Measurements from ENCODE around the gene TET2.

Gene TET2

DNA sequence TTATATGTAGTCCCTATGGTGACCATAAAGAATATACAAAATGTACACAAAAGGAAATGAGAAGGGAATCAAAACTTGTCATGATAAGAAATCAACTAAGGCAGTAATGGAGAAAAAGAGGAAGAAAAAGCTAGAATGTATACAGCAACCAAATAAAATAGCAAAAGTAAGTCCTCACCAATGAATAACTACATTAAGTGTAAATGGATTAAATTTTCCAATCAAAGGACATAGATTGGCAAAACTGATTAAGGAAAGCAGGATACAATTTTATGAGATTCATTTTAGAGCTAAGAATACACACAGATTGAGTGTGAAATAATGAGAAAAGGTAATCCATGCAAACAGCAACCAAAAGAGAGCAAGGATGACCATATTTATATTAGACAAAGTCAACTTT lies 157.4 kb downstream of the TET2 start:
- no peak for DNase-seq

DNA sequence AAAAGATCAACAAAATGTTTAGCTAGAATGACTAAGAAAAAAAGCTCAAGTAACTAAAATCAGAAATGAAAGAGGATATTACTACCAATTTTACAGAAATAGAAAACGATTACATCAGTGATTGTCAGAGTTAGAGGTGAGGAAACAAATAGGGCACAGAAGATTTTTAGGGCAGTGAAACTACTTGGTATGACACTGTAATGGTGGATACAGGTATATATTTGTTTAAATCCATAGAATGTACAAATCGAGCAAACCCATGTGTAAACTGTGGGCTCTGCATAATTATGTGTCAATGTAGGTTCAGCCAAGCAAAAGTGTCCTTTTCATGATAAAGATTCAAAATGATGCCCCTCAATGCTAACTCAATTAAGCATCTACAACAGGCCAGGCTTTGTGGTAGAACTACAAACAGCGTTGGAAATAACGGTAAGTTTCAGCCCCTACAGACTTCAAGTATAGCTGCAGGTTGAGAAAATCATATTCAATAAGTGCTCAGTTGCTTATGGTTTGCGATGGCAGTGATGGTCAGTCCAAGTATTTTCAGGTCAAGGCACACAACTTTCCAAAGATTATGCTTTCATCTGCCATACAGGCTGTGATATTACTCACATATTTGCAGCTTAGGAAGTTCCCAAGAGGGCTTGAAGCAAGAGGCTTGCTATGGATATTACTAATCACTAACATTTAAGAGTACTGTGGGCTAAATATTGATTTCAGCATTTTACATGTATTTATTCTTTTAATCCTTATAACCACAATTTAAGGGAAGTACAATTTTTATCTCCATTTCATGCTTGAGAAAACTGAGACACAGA lies 158.6 kb downstream of the TET2 start:
- no peak for DNase-seq

DNA sequence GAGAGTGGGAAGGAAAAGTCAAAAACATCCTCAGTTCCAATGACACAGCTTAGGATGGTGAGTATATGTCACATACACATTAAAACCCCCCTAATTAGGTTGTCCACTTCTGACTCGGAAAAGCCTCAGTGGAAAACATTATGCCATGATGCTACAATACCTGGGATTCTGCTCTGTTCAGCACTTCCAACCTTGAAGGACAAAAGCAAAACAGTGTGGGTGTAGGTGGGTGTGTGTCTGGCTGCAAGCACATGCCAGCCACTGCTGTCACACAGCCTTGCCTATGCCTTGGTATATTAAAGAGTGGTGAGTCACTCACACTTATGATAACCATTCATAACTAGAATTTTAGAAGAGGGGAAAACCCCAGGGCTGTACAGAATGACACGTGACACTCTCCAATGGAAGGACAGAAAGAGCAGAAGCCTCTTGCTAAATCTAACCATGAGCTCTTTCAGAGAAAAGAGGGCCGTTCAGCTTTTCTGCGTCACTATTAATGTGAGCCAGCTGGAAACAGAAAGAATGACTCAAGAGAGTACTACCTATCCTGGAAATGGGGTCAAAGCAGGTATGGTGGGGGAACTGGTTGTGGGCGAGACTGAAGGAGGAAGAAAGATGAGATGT lies 159.6 kb downstream of the TET2 start:
- no peak for DNase-seq

DNA sequence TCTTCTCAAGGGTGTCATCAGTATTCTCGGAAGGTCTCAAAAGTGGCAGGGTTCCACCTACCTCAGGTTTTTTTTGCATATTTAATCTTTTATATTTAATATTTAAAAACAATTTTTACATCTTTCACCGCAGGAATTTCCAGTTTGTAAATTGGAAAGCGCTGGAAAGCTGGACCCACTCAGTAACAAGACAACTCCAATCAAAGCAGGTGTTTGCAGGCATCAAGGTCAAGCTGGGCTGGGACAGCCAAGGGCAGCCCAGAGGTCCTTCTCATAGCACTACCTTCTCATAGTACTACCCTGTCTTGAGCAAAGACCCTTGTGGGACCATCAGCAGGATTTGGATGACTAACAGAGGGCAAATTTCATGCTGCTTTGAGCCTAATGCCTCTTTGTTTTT lies 160.1 kb downstream of the TET2 start:
- DNase-seq: no peak

DNA sequence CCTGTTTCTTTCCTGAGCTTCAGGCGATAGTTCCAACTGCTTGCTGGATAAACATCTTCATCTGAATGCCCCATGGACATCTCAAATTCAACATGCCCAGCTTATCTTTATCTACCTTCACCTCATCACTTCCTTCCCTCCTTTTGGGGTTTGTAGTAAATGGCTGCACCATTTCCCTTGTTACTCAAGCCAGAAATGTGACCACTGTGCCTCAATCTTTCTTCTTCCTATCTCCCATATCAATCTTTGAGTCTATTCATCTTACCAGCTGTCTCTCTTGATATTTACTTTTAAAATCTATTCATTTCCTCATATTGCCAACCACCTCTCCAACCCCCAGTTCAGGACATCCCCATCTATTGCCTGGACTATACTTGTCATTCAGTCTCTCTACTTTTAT lies 171.8 kb downstream of the TET2 start:
- no peak for DNase-seq

DNA sequence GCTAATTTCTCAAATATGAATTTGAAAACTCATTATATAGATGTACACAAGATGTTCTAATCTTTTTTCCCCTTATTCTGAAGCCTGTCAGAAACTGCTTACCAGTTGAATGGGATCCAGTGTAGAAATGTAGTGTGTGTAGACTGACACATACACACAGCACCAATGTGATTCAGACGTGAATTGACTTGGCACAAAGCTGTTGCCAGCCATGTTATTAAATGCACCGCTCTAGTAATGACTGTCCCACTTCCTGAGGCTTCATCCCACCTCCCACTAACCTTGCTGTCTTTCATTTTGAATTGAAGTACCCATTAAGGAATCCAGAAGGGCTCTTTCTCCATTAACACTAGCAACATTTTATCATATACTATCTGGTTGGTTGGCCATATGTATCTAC lies 180.5 kb downstream of the TET2 start:
- DNase-seq: no peak

DNA sequence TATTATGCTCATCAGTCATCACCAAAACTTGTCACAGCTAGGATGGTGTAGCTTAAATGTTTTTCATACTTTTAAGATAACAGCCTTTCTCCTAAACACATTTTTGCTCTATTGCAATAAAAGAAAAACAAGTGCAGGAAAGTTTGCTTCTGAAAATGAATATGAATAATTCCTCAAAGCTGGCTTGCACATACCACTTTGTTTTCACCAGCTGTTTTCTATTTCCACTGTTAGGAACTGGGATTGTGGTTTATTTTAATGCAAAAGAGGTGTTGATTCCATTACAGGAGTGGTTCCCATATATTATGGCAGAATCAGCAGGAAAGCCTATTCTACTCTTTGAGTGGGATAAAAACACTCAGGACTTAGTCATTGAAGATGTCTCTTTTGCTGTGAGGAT lies 181.3 kb downstream of the TET2 start:
- DNase-seq: peak; percentile 17

DNA sequence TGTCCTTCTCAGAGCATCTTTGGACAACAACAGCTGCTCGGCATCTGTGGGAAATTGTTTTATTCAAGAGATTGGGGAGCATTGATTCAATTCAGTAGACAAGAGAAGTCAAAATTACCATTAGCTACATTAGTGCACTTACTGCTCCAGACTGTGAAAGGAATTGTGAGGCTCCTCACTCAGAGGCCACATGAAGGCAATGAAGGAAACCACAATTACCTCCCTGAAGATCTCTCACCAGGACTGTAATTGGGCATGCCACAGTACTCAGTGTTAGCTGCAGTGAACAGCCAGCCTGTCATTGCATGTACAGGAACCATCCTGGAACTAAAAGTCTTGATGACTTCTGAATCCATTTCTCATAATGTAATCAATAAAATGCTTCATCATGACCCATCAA lies 182.4 kb downstream of the TET2 start:
- no peak for DNase-seq

All from fibroblast of upper back skin (primary cell).